ENCODE measurements around the gene PHF2. TPM values are rescaled to one million over a fixed set of nuclear protein-coding genes. Genes with fewer than 3 reads are reported as not detected.

Gene PHF2
- total and polyA plus RNA-seq, 5 experiments from 2014 or later: 0.84 to 35.5 (median 2.3) TPM

- POLR2A ChIA-PET: no interaction called here
- ATAC-seq (no peak), DNase-seq (no peak)
- Mint-ChIP-seq H3K4me1 (no peaks in the 10 kb centered on the region), H3K4me3 (no peak overlapping the region), H3K27me3 (peaks cover 0 to 23% (median 7%) of the 10 kb centered on the region in 5 donors), H3K9me3 (peaks cover 0 to 22% (median 4%) of the 10 kb centered on the region in 9 donors), H3K36me3 (peaks cover 0 to 17% (median 4%) of the 10 kb centered on the region in 3 donors), H3K27ac (no peak overlapping the region)
Measured at GRCh38 chr9:93709600-93710369, 133.4 kb downstream of the PHF2 start.

- Mint-ChIP-seq H3K9me3 (peaks cover 0 to 22% (median 4%) of the 10 kb centered on the region in 9 donors), H3K27ac (no peak overlapping the region), H3K4me3 (no peak overlapping the region), H3K4me1 (no peaks in the 10 kb centered on the region), H3K36me3 (peaks cover 0 to 22% (median 0%) of the 10 kb centered on the region in 3 donors), H3K27me3 (peaks cover 0 to 23% (median 7%) of the 10 kb centered on the region in 5 donors)
- ATAC-seq (no peak), DNase-seq (no peak)
- POLR2A ChIA-PET: no interaction called here
Measured at GRCh38 chr9:93710370-93710723, 134.0 kb downstream of the PHF2 start.

GRCh38 chr9:93711002-93711401, 134.6 kb downstream of the PHF2 start:
- POLR2A ChIA-PET: no interaction called here
- H3K4me3 Mint-ChIP-seq: no peak overlapping the region
- H3K9me3 Mint-ChIP-seq: peaks cover 0 to 21% (median 4%) of the 10 kb centered on the region in 9 donors
- ATAC-seq (no peak), DNase-seq (no peak)
- H3K4me1 Mint-ChIP-seq: no peaks in the 10 kb centered on the region
- H3K36me3 Mint-ChIP-seq: peaks cover 0 to 22% (median 0%) of the 10 kb centered on the region in 3 donors
- H3K27ac Mint-ChIP-seq: no peak overlapping the region
- peaks cover 0 to 23% (median 7%) of the 10 kb centered on the region in 5 donors for H3K27me3 Mint-ChIP-seq

GRCh38 chr9:93712896-93713295, 136.5 kb downstream of the PHF2 start:
- POLR2A ChIA-PET: no interaction called here
- H3K27me3 Mint-ChIP-seq: peaks cover 0 to 19% (median 7%) of the 10 kb centered on the region in 5 donors
- no peak for DNase-seq
- ATAC-seq: no peak
- H3K36me3 Mint-ChIP-seq: peaks cover 0 to 27% (median 0%) of the 10 kb centered on the region in 3 donors
- peak overlapping the region in 1 of 10 donors; percentile 6 for H3K27ac Mint-ChIP-seq
- peaks cover 0 to 28% (median 10%) of the 10 kb centered on the region in 9 donors for H3K9me3 Mint-ChIP-seq
- H3K4me3 Mint-ChIP-seq: no peak overlapping the region
- H3K4me1 Mint-ChIP-seq: peaks cover 0 to 4% (median 0%) of the 10 kb centered on the region in 4 donors

GRCh38 chr9:93713716-93714115, 137.3 kb downstream of the PHF2 start:
- POLR2A ChIA-PET: no interaction called here
- peaks cover 0 to 27% (median 0%) of the 10 kb centered on the region in 3 donors for H3K36me3 Mint-ChIP-seq
- ATAC-seq: no peak
- no peak overlapping the region for H3K4me3 Mint-ChIP-seq
- H3K27me3 Mint-ChIP-seq: peaks cover 0 to 16% (median 5%) of the 10 kb centered on the region in 5 donors
- peaks cover 0 to 4% (median 0%) of the 10 kb centered on the region in 4 donors for H3K4me1 Mint-ChIP-seq
- DNase-seq: no peak
- H3K9me3 Mint-ChIP-seq: peaks cover 0 to 31% (median 10%) of the 10 kb centered on the region in 9 donors
- no peak overlapping the region for H3K27ac Mint-ChIP-seq

GRCh38 chr9:93721417-93721965, 145.1 kb downstream of the PHF2 start:
- Mint-ChIP-seq H3K27ac (no peak overlapping the region), H3K4me1 (peaks cover 0 to 4% (median 0%) of the 10 kb centered on the region in 4 donors), H3K9me3 (peaks cover 0 to 26% (median 8%) of the 10 kb centered on the region in 9 donors), H3K36me3 (peaks cover 0 to 5% (median 0%) of the 10 kb centered on the region in 3 donors), H3K4me3 (no peak overlapping the region), H3K27me3 (peaks cover 3 to 34% (median 7%) of the 10 kb centered on the region in 5 donors)
- POLR2A ChIA-PET: no interaction called here
- no peak for ATAC-seq
- no peak for DNase-seq

- Mint-ChIP-seq H3K27me3 (peaks cover 8 to 56% (median 21%) of the 10 kb centered on the region in 5 donors), H3K4me1 (no peaks in the 10 kb centered on the region), H3K9me3 (peaks cover 0 to 14% (median 0%) of the 10 kb centered on the region in 9 donors), H3K4me3 (no peak overlapping the region), H3K27ac (no peak overlapping the region), H3K36me3 (peaks cover 0 to 4% (median 0%) of the 10 kb centered on the region in 3 donors)
- POLR2A ChIA-PET: no interaction called here
- DNase-seq: no peak
- ATAC-seq: no peak
Measured at GRCh38 chr9:93724852-93725251, 148.5 kb downstream of the PHF2 start.

- POLR2A ChIA-PET: no interaction called here
- Mint-ChIP-seq H3K4me3 (no peak overlapping the region), H3K27ac (no peak overlapping the region), H3K9me3 (peaks cover 0 to 14% (median under 1%) of the 10 kb centered on the region in 9 donors), H3K4me1 (no peaks in the 10 kb centered on the region), H3K27me3 (peaks cover 8 to 59% (median 22%) of the 10 kb centered on the region in 5 donors), H3K36me3 (peaks cover 0 to 4% (median 0%) of the 10 kb centered on the region in 3 donors)
- ATAC-seq: no peak
- no peak for DNase-seq
Measured at GRCh38 chr9:93725382-93725781, 149.0 kb downstream of the PHF2 start.

- H3K4me1 Mint-ChIP-seq: no peaks in the 10 kb centered on the region
- H3K27me3 Mint-ChIP-seq: peaks cover 12 to 63% (median 28%) of the 10 kb centered on the region in 5 donors
- peaks cover 0 to 22% (median 4%) of the 10 kb centered on the region in 9 donors for H3K9me3 Mint-ChIP-seq
- peaks cover 0 to 4% (median 1%) of the 10 kb centered on the region in 3 donors for H3K36me3 Mint-ChIP-seq
- no peak overlapping the region for H3K4me3 Mint-ChIP-seq
- no peak for DNase-seq
- ATAC-seq: no peak
- POLR2A ChIA-PET: no interaction called here
- no peak overlapping the region for H3K27ac Mint-ChIP-seq
Measured at GRCh38 chr9:93726147-93726546, 149.8 kb downstream of the PHF2 start.

Small RNAs within 50 kb of the gene (microRNA-seq; reads per million reads assigned to microRNA genes)
- gene MIR548AU (ENCODE audit: borderline microRNAs expressed): not detected

Other genes starting within 250 kb of the PHF2 start
- gene FAM120A, start 124.9 kb upstream of the PHF2 start, total RNA-seq: 10 to 100 TPM; 82.2 to 85.4 TPM
- gene FAM120A, start 124.9 kb upstream of the PHF2 start, polyA plus RNA-seq: 10 to 100 TPM in 1 of 3 donors, 1 to 10 TPM in 2; 7.8 to 10.7 (median 10.0) TPM
- 10 to 100 TPM; 49.7 to 54.6 TPM for gene FAM120AOS, start 123.0 kb upstream of the PHF2 start, total RNA-seq
- 10 to 100 TPM; 49.3 to 59.7 (median 55.7) TPM for gene FAM120AOS, start 123.0 kb upstream of the PHF2 start, polyA plus RNA-seq

Data from naive thymus-derived CD8-positive, alpha-beta T cell (primary cell).